ENCODE results near the gene KIF6. TPM values are rescaled to one million over a fixed set of nuclear protein-coding genes. Genes with fewer than 3 reads are reported as not detected.

Gene KIF6
- total RNA-seq, 2 experiments from 2014 or later = 0.31 TPM; not detected in 1

- POLR2A ChIA-PET = no interaction called here
- CTCF ChIA-PET = no interaction called here
- intact Hi-C loops (cut with micrococcal nuclease) = no loop called here
- no peaks in the 10 kb centered on the region for H3K9me3 Mint-ChIP-seq
- no peak for DNase-seq
- H3K36me3 Mint-ChIP-seq = no peaks in the 10 kb centered on the region
- no peak overlapping the region for H3K27ac Mint-ChIP-seq
- H3K4me1 Mint-ChIP-seq (ENCODE audit: low read depth) = no peaks in the 10 kb centered on the region
- no peak overlapping the region for H3K4me3 Mint-ChIP-seq
- H3K27me3 Mint-ChIP-seq = no peaks in the 10 kb centered on the region
Measured at GRCh38 chr6:39566456-39566855, 158.8 kb downstream of the KIF6 start.

GRCh38 chr6:39565956-39566355, 159.3 kb downstream of the KIF6 start:
- Mint-ChIP-seq H3K4me3 (no peak overlapping the region), H3K27ac (no peak overlapping the region), H3K4me1 (ENCODE audit: low read depth) (no peaks in the 10 kb centered on the region), H3K9me3 (no peaks in the 10 kb centered on the region), H3K27me3 (peaks cover under 1% of the 10 kb centered on the region), H3K36me3 (no peaks in the 10 kb centered on the region)
- DNase-seq = no peak
- POLR2A ChIA-PET = no interaction called here
- intact Hi-C loops (cut with micrococcal nuclease) = no loop called here
- CTCF ChIA-PET = no interaction called here

DNA sequence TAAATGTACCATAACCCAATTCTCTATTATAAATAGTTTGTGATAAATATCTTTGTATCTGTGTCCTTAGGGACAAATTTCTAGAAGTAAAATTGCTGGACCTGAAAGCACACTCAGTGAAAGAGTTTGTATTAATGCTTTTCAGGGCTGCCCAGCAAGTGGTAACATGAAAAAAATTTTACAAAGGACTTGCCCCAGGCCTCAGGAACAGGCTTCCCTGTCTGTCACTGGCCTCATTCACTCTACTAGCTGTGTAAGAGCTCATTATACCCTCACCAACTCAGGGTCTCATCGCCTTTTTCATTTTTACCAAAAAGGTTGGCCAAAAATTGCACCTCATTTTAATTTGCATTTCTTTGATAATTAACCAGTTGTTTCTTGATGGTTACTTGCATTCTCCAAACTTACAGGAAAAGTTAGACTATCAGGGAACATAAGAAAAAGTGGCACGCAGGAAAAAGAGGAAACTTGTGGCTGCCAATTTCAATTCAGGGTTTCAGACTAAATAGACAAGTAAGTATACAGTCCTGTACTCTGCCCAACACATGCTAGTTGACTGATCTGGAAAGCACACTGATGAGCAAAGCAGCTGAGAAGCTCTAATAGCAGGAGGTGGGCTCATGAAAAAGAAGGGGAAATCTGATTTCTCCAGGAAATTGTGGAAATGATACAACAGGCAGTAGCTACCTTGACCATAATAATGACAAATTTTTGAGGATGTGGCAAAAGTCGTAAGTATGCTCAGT, 161.5 kb downstream of the KIF6 start:
- no peaks in the 10 kb centered on the region for H3K36me3 Mint-ChIP-seq
- CTCF ChIA-PET = interaction anchor here (0.6 kb wide), 1 partner anchor 84 kb away, joined by 3 read pairs; no protein-coding TSS in a partner anchor

GRCh38 chr6:39561536-39562266, 163.5 kb downstream of the KIF6 start:
- Mint-ChIP-seq H3K4me3 (no peak overlapping the region), H3K36me3 (no peaks in the 10 kb centered on the region), H3K4me1 (ENCODE audit: low read depth) (no peaks in the 10 kb centered on the region), H3K27me3 (peaks cover 2% of the 10 kb centered on the region), H3K27ac (no peak overlapping the region), H3K9me3 (no peaks in the 10 kb centered on the region)
- DNase-seq = no peak
- intact Hi-C loops (cut with micrococcal nuclease) = no loop called here
- ChIA-PET CTCF (no interaction called here), POLR2A (no interaction called here)

More for the DNA sequence above, 161.5 kb downstream of the KIF6 start:
- no peaks in the 10 kb centered on the region for H3K4me1 Mint-ChIP-seq (ENCODE audit: low read depth)
- peaks cover 2% of the 10 kb centered on the region for H3K27me3 Mint-ChIP-seq
- POLR2A ChIA-PET = no interaction called here
- intact Hi-C loops (cut with micrococcal nuclease) = no loop called here
- no peak for DNase-seq
- H3K9me3 Mint-ChIP-seq = no peaks in the 10 kb centered on the region
- no peak overlapping the region for H3K27ac Mint-ChIP-seq
- no peak overlapping the region for H3K4me3 Mint-ChIP-seq

- Mint-ChIP-seq H3K9me3 (no peaks in the 10 kb centered on the region), H3K36me3 (no peaks in the 10 kb centered on the region), H3K4me1 (ENCODE audit: low read depth) (no peaks in the 10 kb centered on the region), H3K4me3 (no peak overlapping the region), H3K27me3 (peaks cover 2% of the 10 kb centered on the region), H3K27ac (no peak overlapping the region)
- POLR2A ChIA-PET = no interaction called here
- no peak for DNase-seq
- intact Hi-C loops (cut with micrococcal nuclease) = no loop called here
- CTCF ChIA-PET = no interaction called here
Measured at GRCh38 chr6:39560915-39561314, 164.3 kb downstream of the KIF6 start.

DNA sequence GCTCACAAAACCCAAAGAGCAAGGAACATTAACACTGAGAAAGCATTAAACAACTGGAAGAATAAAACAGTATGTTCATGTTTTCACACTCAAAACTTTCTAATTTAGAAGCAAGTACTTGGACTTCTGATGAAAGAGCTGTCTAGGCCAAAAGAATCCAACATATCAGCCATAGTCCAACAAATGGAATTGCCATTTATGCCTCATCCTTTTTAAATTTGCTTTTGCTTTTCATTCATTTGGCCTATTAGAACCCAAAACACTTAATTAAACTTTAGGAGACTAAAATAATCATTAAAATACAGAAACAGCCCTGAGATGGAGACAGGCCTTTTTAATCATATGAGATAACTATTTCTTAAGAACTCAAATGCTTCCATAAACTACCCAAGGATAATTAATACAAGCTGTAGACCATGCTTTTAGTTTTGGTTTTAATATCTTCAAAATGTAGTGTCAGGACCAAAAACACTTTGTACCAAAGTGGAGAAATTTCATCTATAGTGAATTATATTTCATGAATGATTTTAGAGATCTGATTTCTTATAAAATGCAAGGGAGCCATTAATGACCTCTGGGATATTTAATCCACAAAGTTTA, 166.5 kb downstream of the KIF6 start:
- Mint-ChIP-seq H3K4me3 (no peak overlapping the region), H3K4me1 (ENCODE audit: low read depth) (no peaks in the 10 kb centered on the region), H3K27ac (no peak overlapping the region), H3K36me3 (no peaks in the 10 kb centered on the region), H3K9me3 (no peaks in the 10 kb centered on the region), H3K27me3 (peaks cover 7% of the 10 kb centered on the region)
- CTCF ChIA-PET = no interaction called here
- intact Hi-C loops (cut with micrococcal nuclease) = no loop called here
- no peak for DNase-seq
- POLR2A ChIA-PET = no interaction called here

DNA sequence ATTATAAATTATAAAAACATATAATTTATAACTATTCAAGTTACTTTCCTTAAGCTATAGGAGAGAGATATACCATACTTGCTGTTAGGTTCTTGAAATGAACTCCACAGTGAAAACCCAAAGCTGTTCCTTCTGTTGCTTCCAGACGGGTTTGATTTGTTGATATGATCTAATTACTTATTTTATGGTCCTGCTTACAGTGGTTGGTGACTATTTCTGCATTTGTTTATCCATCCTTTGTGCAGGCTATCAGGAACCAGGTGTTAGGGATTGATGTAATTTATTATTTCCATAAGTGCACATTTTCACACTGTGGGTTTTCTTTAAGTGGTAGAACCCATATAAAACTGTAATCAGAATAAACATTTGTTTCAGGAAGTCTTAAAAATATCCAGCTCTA, 167.1 kb downstream of the KIF6 start:
- peaks cover 7% of the 10 kb centered on the region for H3K27me3 Mint-ChIP-seq
- no peak overlapping the region for H3K4me3 Mint-ChIP-seq
- no peaks in the 10 kb centered on the region for H3K9me3 Mint-ChIP-seq
- no peaks in the 10 kb centered on the region for H3K36me3 Mint-ChIP-seq
- no peak for DNase-seq
- CTCF ChIA-PET = no interaction called here
- POLR2A ChIA-PET = no interaction called here
- no peak overlapping the region for H3K27ac Mint-ChIP-seq
- H3K4me1 Mint-ChIP-seq (ENCODE audit: low read depth) = no peaks in the 10 kb centered on the region
- intact Hi-C loops (cut with micrococcal nuclease) = no loop called here

GRCh38 chr6:39555136-39555535, 170.1 kb downstream of the KIF6 start:
- CTCF ChIA-PET = no interaction called here
- Mint-ChIP-seq H3K4me3 (no peak overlapping the region), H3K27me3 (peaks cover 5% of the 10 kb centered on the region), H3K9me3 (no peaks in the 10 kb centered on the region), H3K4me1 (ENCODE audit: low read depth) (no peaks in the 10 kb centered on the region), H3K27ac (no peak overlapping the region), H3K36me3 (no peaks in the 10 kb centered on the region)
- no peak for DNase-seq
- intact Hi-C loops (cut with micrococcal nuclease) = no loop called here
- POLR2A ChIA-PET = no interaction called here

DNA sequence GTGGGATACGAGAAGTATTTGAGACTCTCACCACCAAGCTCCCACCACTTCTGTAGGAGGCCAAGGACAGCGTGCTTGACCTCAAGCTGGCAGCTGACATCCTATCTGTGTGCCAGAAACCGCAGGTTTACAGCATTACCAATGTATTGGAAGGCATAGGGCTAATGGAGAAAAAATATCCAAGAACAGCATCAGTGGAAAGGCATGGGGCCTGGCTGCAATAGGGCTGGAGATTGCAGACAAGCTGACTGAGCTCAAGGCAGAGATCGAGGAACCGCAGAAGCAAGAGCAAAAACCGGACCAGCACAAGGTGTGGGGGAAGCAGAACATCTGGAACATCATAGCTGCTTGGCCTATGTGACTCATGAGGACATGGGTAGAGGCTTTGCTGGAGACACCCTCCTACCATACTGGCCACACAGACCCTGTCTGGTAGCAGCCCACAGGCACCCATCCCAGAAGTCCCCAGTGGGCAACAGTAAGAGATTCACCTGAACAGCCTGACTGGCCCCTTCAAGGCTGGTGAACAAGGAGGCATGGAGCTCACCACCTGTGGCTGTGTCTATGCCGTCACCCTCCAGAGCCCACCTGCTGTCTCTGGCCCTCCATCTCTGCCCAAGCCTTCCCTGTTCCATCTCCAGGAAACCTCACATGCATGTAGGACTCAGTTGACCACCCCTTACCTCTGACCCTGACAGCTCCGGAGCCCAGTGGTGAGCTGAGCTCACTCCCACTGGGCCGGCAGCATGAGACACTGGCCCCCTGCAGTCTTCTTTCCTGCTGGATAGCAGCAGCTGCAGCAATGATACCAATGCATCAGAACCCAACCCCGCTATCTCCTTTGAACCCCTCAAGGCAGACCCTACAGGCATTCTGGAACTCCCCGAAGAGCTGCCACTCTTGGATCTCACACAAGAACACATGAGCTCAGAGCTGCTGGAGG, 171.1 kb downstream of the KIF6 start:
- intact Hi-C loops (cut with micrococcal nuclease) = no loop called here
- no peaks in the 10 kb centered on the region for H3K4me1 Mint-ChIP-seq (ENCODE audit: low read depth)
- no peaks in the 10 kb centered on the region for H3K9me3 Mint-ChIP-seq
- no peak for DNase-seq
- ChIA-PET POLR2A (no interaction called here), CTCF (no interaction called here)
- no peak overlapping the region for H3K27ac Mint-ChIP-seq
- H3K4me3 Mint-ChIP-seq = no peak overlapping the region
- H3K36me3 Mint-ChIP-seq = no peaks in the 10 kb centered on the region
- H3K27me3 Mint-ChIP-seq = peaks cover 10% of the 10 kb centered on the region

- POLR2A ChIA-PET = no interaction called here
- no peaks in the 10 kb centered on the region for H3K9me3 Mint-ChIP-seq
- CTCF ChIA-PET = no interaction called here
- peaks cover 11% of the 10 kb centered on the region for H3K27me3 Mint-ChIP-seq
- no peak overlapping the region for H3K27ac Mint-ChIP-seq
- no peak for DNase-seq
- no peaks in the 10 kb centered on the region for H3K36me3 Mint-ChIP-seq
- no peaks in the 10 kb centered on the region for H3K4me1 Mint-ChIP-seq (ENCODE audit: low read depth)
- no peak overlapping the region for H3K4me3 Mint-ChIP-seq
- intact Hi-C loops (cut with micrococcal nuclease) = no loop called here
Measured at GRCh38 chr6:39553029-39553428, 172.2 kb downstream of the KIF6 start.

DNA sequence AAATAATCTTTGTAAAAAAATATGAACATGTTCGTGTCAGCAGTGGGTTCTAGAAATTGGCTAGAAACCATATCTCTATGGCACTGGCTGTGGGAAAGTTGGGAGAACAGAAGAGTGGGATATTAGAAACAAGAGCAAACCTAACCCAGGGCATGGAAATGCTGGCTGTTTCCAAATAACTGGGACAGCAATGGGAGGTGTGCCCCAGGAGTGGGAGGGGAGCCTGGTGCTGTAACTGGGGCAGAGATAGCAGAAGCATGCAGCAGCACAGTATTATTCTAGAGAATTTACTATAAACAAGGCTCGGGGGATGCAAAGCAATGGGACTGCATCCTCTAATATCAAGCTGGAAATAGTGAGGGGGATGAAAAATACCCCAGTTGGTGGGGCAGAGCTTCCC, 175.0 kb downstream of the KIF6 start:
- DNase-seq = no peak
- no peaks in the 10 kb centered on the region for H3K4me1 Mint-ChIP-seq (ENCODE audit: low read depth)
- H3K27me3 Mint-ChIP-seq = peaks cover 12% of the 10 kb centered on the region
- CTCF ChIA-PET = no interaction called here
- no peak overlapping the region for H3K27ac Mint-ChIP-seq
- POLR2A ChIA-PET = no interaction called here
- no peaks in the 10 kb centered on the region for H3K9me3 Mint-ChIP-seq
- H3K4me3 Mint-ChIP-seq = no peak overlapping the region
- intact Hi-C loops (cut with micrococcal nuclease) = no loop called here
- H3K36me3 Mint-ChIP-seq = no peaks in the 10 kb centered on the region

DNA sequence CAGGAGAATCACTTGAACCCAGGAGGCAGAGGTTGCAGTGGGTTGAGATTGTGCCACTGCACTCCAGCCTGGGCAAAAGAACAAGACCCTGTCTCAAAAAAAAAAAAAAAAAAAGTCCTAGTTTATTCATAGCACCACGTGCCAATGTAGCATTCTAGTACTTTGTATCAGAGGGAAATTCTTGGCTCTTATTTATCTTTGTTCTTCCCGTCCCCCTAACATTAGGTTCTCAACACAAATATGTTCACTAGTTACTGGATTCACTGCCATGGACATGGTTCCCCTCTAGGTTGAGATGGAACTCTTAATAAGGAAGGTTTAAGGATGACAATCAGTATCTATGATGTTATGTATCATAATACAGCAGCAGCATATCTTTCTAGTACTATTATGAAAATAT, 178.5 kb downstream of the KIF6 start:
- H3K27me3 Mint-ChIP-seq = peaks cover 8% of the 10 kb centered on the region
- H3K27ac Mint-ChIP-seq = no peak overlapping the region
- no peaks in the 10 kb centered on the region for H3K9me3 Mint-ChIP-seq
- ChIA-PET CTCF (no interaction called here), POLR2A (no interaction called here)
- H3K36me3 Mint-ChIP-seq = no peaks in the 10 kb centered on the region
- no peak for DNase-seq
- H3K4me3 Mint-ChIP-seq = no peak overlapping the region
- no peaks in the 10 kb centered on the region for H3K4me1 Mint-ChIP-seq (ENCODE audit: low read depth)
- intact Hi-C loops (cut with micrococcal nuclease) = no loop called here
